GM18909 (cell line): Measurements from ENCODE around the gene RP2.

ENCODE experiments used
- ATAC-seq: cut with Tn5 transposase; IDR thresholded peaks from one replicate; pipeline ENCODE4 v1.9.1; 2021; ENCODE audit warnings: mild to moderate bottlenecking; ENCODE audit not compliant: unreplicated experiment, poor library complexity

RP2 gene

GRCh38 chrX:46836701-46837557 lies at the start of gene RP2:
Gene RP2 (plus strand): TSS chrX:46837043. CDS start chrX:46837101, 58 bp downstream.
- ATAC-seq, result peak; percentile 95

- no peak for ATAC-seq
Measured at GRCh38 chrX:46788902-46789301, 47.9 kb upstream of the RP2 start.

- ATAC-seq, result no peak
Measured at GRCh38 chrX:46791927-46792809, 44.7 kb upstream of the RP2 start.

- ATAC-seq, result no peak
Measured at GRCh38 chrX:46792810-46793188, 44.0 kb upstream of the RP2 start.

GRCh38 chrX:46793386-46794143 lies 43.3 kb upstream of the RP2 start:
- ATAC-seq, result no peak

GRCh38 chrX:46796574-46797191 lies 40.2 kb upstream of the RP2 start:
- peak; percentile 73 for ATAC-seq

GRCh38 chrX:46803140-46803539 lies 33.7 kb upstream of the RP2 start:
- ATAC-seq, result no peak

- no peak for ATAC-seq
Measured at GRCh38 chrX:46805270-46805669, 31.6 kb upstream of the RP2 start.

- no peak for ATAC-seq
Measured at GRCh38 chrX:46811121-46811520, 25.7 kb upstream of the RP2 start.

GRCh38 chrX:46812445-46812844 lies 24.4 kb upstream of the RP2 start:
- no peak for ATAC-seq

GRCh38 chrX:46814966-46815365 lies 21.9 kb upstream of the RP2 start:
- no peak for ATAC-seq

GRCh38 chrX:46819136-46819535 lies 17.7 kb upstream of the RP2 start:
- ATAC-seq, result no peak

GRCh38 chrX:46820391-46821100 lies 16.3 kb upstream of the RP2 start:
- ATAC-seq, result no peak

- no peak for ATAC-seq
Measured at GRCh38 chrX:46823481-46823880, 13.4 kb upstream of the RP2 start.

GRCh38 chrX:46831765-46832327 lies 5.0 kb upstream of the RP2 start:
- no peak for ATAC-seq

GRCh38 chrX:46837558-46838485 lies 979 bp downstream of the RP2 start:
- ATAC-seq, result no peak

GRCh38 chrX:46838486-46838870 lies 1.6 kb downstream of the RP2 start:
- no peak for ATAC-seq

GRCh38 chrX:46838974-46839480 lies 2.2 kb downstream of the RP2 start:
- no peak for ATAC-seq
